Placental epithelial cell (primary cell): ENCODE measurements around the gene SLC2A3. TPM values are rescaled to one million over a fixed set of nuclear protein-coding genes. Genes with fewer than 3 reads are reported as not detected.

Experiments used
- small RNA-seq: library from RNA; depleted of rRNA; stranded (forward); fragments of <200 nt; gene quantifications from one replicate; pipeline ENCODE3, GENCODE V24; 2012
- total RNA-seq: library from RNA; depleted of rRNA; stranded (reverse); fragments of >200 nt; gene quantifications from 2 replicates; pipeline ENCODE4 v1.2.3, GENCODE V29; 2012

SLC2A3 gene
- 19.3 and 21.2 TPM in 2 replicates for total RNA-seq

DNA sequence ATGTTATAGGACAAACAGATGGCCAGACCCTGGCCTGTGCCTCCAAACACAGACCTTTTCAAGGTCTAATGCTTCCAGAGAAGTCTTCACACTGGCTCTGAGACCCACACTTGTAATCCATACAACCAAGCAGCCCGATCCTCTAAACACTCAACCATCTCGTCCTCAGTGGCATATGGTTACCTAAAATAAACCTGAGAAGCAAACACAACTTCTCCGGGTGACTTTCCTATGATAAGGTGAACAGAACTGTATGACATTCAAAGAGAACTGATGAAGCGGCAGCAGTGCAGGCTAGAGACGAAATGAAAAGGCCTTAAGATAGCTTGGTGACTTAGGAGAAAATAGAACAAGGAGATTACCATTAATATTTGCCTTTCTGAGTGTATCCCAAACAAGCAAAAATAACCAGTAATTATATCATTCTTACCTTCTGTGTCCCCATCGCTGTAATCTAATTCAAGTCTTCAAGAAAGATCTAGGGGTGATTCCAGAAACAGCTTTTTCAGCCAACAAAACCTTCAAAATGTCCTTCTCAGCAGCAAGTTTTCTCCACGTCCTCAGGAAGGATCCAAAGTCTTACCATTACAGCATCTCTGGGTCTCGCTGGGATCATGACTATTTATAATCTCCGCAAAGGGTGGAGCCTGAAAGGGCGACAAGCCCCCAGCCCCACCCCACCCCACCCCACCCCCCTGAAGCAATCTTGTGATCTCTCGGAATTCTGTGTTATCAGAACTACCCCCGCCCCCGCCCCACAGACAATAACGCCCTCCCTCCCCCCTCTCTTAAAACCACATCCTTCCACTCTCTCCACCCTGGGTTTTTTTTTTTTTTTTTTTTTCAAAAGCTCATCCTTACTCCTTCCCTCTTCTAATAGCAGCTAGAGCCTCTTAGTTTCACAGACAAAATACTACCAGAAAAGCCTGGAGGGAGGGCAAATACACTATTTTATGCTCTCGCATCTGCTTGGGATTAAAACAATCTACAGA lies at the start of gene SLC2A3:
SLC2A3 (minus strand) TSS at position 598 of the 992 bp plus-strand sequence; CDS start at position 445, 153 bp downstream.

DNA sequence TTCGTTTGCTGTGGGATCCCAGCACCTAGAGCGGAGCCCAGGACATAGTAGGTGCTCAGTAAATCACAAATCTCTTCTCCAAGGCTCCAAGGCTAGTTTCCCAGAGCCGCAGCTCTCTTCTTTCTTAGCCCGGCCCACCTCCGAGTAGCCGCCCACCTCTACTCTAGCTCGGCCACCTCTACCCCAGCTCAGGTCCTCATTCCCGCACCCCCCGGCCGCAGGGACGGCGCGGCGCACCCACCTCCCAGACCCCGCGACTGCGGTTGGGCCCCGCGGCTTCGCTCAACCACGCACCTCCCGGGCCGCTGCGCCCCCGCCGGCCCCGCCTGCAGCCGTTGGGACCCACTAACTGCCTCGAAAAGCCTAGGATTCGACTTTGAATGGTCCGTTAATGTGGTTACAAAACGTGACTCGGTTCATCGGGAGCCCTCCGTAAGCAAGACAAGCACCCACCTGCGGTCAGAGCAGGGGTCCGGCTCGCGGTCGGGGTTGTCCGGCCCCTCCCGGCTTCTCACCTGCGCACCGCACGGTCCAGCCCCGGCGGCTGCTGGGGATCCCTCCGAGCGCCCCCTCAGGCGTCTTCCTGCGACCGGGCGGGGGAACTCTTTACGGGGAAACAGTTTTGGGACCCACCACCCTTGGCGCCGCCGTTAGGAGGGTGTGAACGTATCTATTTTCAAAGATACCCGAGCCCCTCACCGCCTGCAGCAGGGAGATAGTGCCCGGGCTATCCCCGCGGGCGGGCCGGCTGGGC lies 63.2 kb downstream of the SLC2A3 start, which contains the start of gene SLC2A14:
SLC2A14 (minus strand) TSS at position 350 of the 754 bp plus-strand sequence. CDS start 3,035 bp downstream, outside the sequence.

Small RNA genes within 50 kb of the gene (small RNA-seq; reads per million reads assigned to genes)
- gene RF00019, result not detected

Other genes starting within 250 kb of the SLC2A3 start
- not detected in 2 replicates for gene GDF3, start 240.4 kb downstream of the SLC2A3 start, total RNA-seq
- gene DPPA3, start 224.8 kb downstream of the SLC2A3 start, total RNA-seq, result not detected in 2 replicates
- not detected in 2 replicates for gene CLEC4C, start 188.8 kb downstream of the SLC2A3 start, total RNA-seq
- not detected in 2 replicates for gene NANOGNB, start 171.0 kb downstream of the SLC2A3 start, total RNA-seq
- gene NANOG, start 146.8 kb downstream of the SLC2A3 start, total RNA-seq, result under 0.01 and 0.11 TPM in 2 replicates
- gene SLC2A14, start 63.3 kb downstream of the SLC2A3 start, total RNA-seq, result not detected in 2 replicates
- 8.8 and 10.6 TPM in 2 replicates for gene FOXJ2, start 96.5 kb upstream of the SLC2A3 start, total RNA-seq
- not detected in 2 replicates for gene C3AR1, start 130.2 kb upstream of the SLC2A3 start, total RNA-seq
- gene NECAP1, start 146.1 kb upstream of the SLC2A3 start, total RNA-seq, result 30.2 and 39.3 TPM in 2 replicates
- gene CLEC4A, start 187.4 kb upstream of the SLC2A3 start, total RNA-seq, result under 0.01 TPM in 1 of 2 replicates, not detected in the other
- not detected in 2 replicates for gene ZNF705A, start 220.8 kb upstream of the SLC2A3 start, total RNA-seq